ENCODE data around the gene GPX3.

DNA sequence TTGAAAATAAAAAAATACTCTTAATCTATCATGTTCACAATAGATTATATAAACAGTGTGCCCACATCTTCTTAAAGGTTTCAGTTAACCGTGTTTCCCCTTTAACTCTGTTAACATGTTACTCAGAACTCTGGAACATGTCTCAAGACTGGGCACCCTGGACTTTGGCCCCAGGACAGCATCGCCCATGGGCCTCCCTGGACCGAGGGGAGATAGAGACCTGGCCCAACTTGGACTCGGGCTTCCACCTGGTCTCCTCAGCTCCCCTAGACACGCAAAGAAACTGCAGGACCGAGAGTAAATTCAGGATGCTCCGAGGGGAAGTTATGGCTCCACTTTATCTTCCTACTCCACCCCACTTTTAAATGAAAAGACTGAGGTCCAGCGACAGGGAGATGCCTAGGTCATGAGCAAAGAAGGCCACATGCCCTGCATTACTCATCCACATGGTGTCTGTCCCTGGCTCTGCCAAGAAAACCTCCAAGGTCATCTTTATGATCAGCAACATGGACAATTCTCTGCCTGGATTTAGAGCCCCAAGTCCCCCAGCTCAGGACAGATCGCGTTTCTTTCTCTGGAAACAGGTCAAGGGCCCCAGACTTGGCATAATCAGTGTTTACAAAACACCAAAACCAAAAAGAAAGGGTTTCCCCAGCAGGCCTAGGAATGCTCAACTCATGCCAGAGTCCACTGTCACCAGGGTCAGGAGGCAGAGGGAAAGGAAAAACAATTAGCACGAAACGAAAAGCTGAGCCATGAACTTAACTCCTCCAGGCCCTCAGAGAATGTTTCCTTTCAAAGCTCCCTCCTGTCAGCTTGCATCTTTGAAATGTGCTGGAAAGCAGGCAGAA, 17.4 kb downstream of the GPX3 start:
- TF ChIP-seq, protein P1, sequence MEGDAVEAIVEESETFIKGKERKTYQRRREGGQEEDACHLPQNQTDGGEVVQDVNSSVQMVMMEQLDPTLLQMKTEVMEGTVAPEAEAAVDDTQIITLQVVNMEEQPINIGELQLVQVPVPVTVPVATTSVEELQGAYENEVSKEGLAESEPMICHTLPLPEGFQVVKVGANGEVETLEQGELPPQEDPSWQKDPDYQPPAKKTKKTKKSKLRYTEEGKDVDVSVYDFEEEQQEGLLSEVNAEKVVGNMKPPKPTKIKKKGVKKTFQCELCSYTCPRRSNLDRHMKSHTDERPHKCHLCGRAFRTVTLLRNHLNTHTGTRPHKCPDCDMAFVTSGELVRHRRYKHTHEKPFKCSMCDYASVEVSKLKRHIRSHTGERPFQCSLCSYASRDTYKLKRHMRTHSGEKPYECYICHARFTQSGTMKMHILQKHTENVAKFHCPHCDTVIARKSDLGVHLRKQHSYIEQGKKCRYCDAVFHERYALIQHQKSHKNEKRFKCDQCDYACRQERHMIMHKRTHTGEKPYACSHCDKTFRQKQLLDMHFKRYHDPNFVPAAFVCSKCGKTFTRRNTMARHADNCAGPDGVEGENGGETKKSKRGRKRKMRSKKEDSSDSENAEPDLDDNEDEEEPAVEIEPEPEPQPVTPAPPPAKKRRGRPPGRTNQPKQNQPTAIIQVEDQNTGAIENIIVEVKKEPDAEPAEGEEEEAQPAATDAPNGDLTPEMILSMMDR (IDR thresholded peaks at IDR 0.05; ENCODE audit: poor library complexity) = no peak
- TF ChIP-seq EZH2 (IDR thresholded peaks at IDR 0.05; ENCODE audit: borderline replicate concordance) (no peak), EZH2phosphoT487 (IDR thresholded peaks at IDR 0.05; ENCODE audit: low read depth, severe bottlenecking, unreplicated experiment) (no peak)

Measured in hepatocyte (in vitro differentiated cells).